Dendritic cell treated with granulocyte-macrophage colony-stimulating factor and Interleukin-4, amounts not matched to agents 40 ng/mL and 50 ng/mL, for 4 days (primary cell): ENCODE measurements around the gene FAM110A.
"Not testable (repeated sequence)": the region's sequence is repeated elsewhere in the genome, so short reads cannot be mapped to it uniquely, and the experiment has no call there.

ENCODE experiments used
- H3K27ac Mint-ChIP-seq: one replicate; pipeline ENCODE4 v1.8.0; 2022; ENCODE audit warnings: mild to moderate bottlenecking, mixed read lengths
- H3K27me3 Mint-ChIP-seq: one replicate; pipeline ENCODE4 v1.8.0; 2022; ENCODE audit warnings: mild to moderate bottlenecking, mixed read lengths
- H3K36me3 Mint-ChIP-seq: one replicate; pipeline ENCODE4 v1.8.0; 2022; ENCODE audit warnings: low read depth, mixed read lengths
- H3K4me1 Mint-ChIP-seq: one replicate; pipeline ENCODE4 v1.8.0; 2022; ENCODE audit warnings: low read depth, mixed read lengths
- H3K4me3 Mint-ChIP-seq: one replicate; pipeline ENCODE4 v1.8.0; 2022; ENCODE audit warnings: mild to moderate bottlenecking, moderate library complexity, mixed read lengths
- H3K9me3 Mint-ChIP-seq: one replicate; pipeline ENCODE4 v1.8.0; 2022; ENCODE audit warnings: mixed read lengths
- intact Hi-C: fragments of 100-400 bp; cut with micrococcal nuclease; formaldehyde crosslinking; loops from one replicate; pipeline ENCODE4 v1.15.0; 2022

Gene FAM110A

DNA sequence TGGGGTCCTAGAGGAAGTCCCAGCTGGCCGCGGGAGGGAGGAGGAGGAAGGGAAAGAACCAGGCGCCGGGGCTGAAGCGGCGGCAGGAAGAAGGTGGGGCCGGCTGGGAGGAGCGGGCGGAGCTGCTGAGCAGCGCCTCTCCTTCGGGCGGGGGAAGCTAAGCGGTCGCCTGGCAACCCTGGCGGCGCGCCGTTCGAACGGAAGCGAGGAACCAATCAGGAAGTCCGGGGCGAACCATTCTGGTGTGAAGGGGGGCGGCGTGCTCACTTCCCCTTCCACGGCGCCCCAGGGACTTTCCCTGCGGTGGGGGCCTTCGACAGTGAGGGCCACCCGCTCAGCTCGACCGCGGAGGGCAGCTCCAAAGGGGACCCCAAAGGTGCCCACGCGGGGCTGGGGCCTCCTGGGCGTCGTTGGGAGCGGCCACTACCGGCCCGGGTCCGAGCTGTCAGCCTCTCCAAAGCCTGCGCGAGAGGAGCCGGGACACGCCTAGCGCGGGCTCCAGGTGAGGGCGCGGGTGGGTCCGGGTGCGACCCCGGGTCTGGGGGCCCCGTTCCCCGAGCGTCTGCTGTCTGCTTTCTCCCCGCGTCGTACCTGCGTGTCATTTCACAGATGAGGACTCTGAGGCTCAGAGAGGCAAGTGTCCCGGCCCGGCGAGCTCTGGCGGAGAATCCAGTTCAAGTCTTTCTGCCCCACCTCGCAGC is at the start of gene FAM110A:
TSS of gene FAM110A (plus strand) at position 266 of the 701 bp plus-strand sequence. CDS start 11,090 bp downstream, outside the sequence.
- H3K27ac Mint-ChIP-seq, result peak within 1 kb of the TSS; percentile 96
- H3K27me3 Mint-ChIP-seq, result no peaks in the 10 kb centered on the region
- peak within 1 kb of the TSS; percentile 96 for H3K4me3 Mint-ChIP-seq
- intact Hi-C loops, result loop anchor here (5.0 kb wide), 2 partner anchors 181 to 284 kb away; partner anchors contain the start of genes PSMF1 and SRXN1
- H3K9me3 Mint-ChIP-seq, result no peaks in the 10 kb centered on the region
- peaks cover 53% of the 10 kb centered on the region for H3K4me1 Mint-ChIP-seq
- H3K36me3 Mint-ChIP-seq, result peaks cover 34% of the 10 kb centered on the region

DNA sequence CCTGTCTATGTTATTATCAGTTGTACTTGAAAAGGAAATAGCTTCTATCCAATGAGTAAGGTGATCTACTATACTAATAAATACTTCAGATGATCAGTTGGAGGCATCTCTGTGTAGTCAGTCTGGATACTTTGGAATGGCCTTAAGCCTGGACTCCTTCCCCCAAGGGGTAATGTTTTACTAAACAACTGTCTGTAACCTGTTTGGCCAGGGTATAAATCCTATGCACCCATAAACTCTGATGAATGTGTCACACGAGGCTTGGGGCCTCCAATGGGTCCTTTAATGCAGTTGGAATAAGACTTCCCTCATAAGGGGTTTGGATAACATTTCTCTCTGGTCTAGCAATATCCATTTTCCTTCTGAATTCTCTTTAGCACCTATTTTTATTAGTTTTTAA is 45.7 kb upstream of the FAM110A start:
- Mint-ChIP-seq H3K4me1 (no peaks in the 10 kb centered on the region), H3K27ac (no peak overlapping the region), H3K36me3 (no peaks in the 10 kb centered on the region), H3K9me3 (peaks cover 38% of the 10 kb centered on the region), H3K27me3 (peaks cover 10% of the 10 kb centered on the region), H3K4me3 (no peak overlapping the region)
- intact Hi-C loops, result no loop called here

- Mint-ChIP-seq H3K27ac (no peak overlapping the region), H3K27me3 (peaks cover 10% of the 10 kb centered on the region), H3K4me1 (no peaks in the 10 kb centered on the region), H3K9me3 (peaks cover 26% of the 10 kb centered on the region), H3K4me3 (no peak overlapping the region), H3K36me3 (no peaks in the 10 kb centered on the region)
- intact Hi-C loops, result no loop called here
Measured at GRCh38 chr20:791056-791455, 42.5 kb upstream of the FAM110A start.

GRCh38 chr20:792248-792647 is 41.3 kb upstream of the FAM110A start:
- no peak overlapping the region for H3K27ac Mint-ChIP-seq
- intact Hi-C loops, result no loop called here

DNA sequence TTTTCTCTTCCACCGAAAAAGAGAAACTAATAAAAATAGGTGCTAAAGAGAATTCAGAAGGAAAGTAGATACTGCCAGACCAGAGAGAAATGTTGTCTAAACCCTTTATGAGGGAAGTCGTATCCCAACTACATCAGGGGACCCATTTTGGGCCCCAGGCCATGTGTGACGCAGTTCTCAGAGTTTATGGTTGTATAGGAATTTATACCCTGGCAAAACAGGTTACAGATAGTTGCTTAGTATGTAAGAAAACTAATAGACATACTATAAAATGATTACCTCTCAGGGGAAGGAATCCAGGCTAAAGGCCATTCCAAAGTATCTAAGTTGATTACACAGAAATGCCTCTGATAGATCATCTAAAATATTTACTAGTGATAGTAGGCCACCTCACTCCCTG is 36.6 kb upstream of the FAM110A start:
- H3K36me3 Mint-ChIP-seq, result no peaks in the 10 kb centered on the region
- H3K27me3 Mint-ChIP-seq, result peaks cover 5% of the 10 kb centered on the region
- intact Hi-C loops, result no loop called here
- H3K27ac Mint-ChIP-seq, result no peak overlapping the region
- no peak overlapping the region for H3K4me3 Mint-ChIP-seq
- H3K4me1 Mint-ChIP-seq, result no peaks in the 10 kb centered on the region
- peaks cover 21% of the 10 kb centered on the region for H3K9me3 Mint-ChIP-seq

More at GRCh38 chr20:792248-792647, 41.3 kb upstream of the FAM110A start:
- no peaks in the 10 kb centered on the region for H3K4me1 Mint-ChIP-seq
- no peak overlapping the region for H3K4me3 Mint-ChIP-seq
- no peaks in the 10 kb centered on the region for H3K36me3 Mint-ChIP-seq
- peaks cover 26% of the 10 kb centered on the region for H3K9me3 Mint-ChIP-seq
- peaks cover 10% of the 10 kb centered on the region for H3K27me3 Mint-ChIP-seq

- H3K9me3 Mint-ChIP-seq, H3K27me3 Mint-ChIP-seq, H3K4me1 Mint-ChIP-seq, H3K36me3 Mint-ChIP-seq, intact Hi-C loops, H3K4me3 Mint-ChIP-seq, H3K27ac Mint-ChIP-seq: not testable (repeated sequence)
Measured at GRCh38 chr20:798746-799145, 34.8 kb upstream of the FAM110A start.

GRCh38 chr20:800026-800425 is 33.5 kb upstream of the FAM110A start:
- H3K27ac Mint-ChIP-seq, H3K36me3 Mint-ChIP-seq, intact Hi-C loops, H3K9me3 Mint-ChIP-seq, H3K4me1 Mint-ChIP-seq, H3K4me3 Mint-ChIP-seq: not testable (repeated sequence)
- peaks cover 10% of the 10 kb centered on the region for H3K27me3 Mint-ChIP-seq

GRCh38 chr20:801678-802077 is 31.8 kb upstream of the FAM110A start:
- peaks cover 11% of the 10 kb centered on the region for H3K9me3 Mint-ChIP-seq
- H3K4me3 Mint-ChIP-seq, result no peak overlapping the region

DNA sequence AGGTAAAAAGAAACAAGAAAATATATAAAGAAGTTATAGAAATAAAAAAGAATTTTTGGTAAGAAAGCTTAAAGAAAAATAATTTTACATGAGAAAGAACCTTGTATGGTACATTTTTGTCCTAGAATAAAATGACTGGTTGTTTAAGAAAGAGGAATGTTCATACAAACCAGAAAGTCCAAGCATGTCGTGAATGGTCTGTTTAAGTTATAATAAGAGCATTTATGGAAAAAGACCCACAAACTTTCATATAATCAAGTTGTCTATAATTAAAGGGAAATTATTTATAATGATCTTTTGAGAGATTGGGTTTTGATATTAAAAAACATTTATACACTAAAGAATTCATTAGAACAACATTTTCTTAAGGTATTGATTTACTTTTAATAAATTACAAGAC is 27.8 kb upstream of the FAM110A start:
- Mint-ChIP-seq H3K36me3 (no peaks in the 10 kb centered on the region), H3K9me3 (peaks cover 13% of the 10 kb centered on the region), H3K27me3 (peaks cover 18% of the 10 kb centered on the region), H3K27ac (no peak overlapping the region), H3K4me1 (no peaks in the 10 kb centered on the region), H3K4me3 (no peak overlapping the region)
- intact Hi-C loops, result no loop called here

More at GRCh38 chr20:801678-802077, 31.8 kb upstream of the FAM110A start:
- Mint-ChIP-seq H3K36me3 (no peaks in the 10 kb centered on the region), H3K27ac (no peak overlapping the region), H3K27me3 (peaks cover 10% of the 10 kb centered on the region), H3K4me1 (no peaks in the 10 kb centered on the region)
- intact Hi-C loops, result no loop called here

GRCh38 chr20:811776-812434 is 21.6 kb upstream of the FAM110A start:
- not testable (repeated sequence) for H3K36me3 Mint-ChIP-seq, H3K4me1 Mint-ChIP-seq, H3K27ac Mint-ChIP-seq, H3K9me3 Mint-ChIP-seq, H3K4me3 Mint-ChIP-seq
- H3K27me3 Mint-ChIP-seq, result peaks cover 19% of the 10 kb centered on the region
- intact Hi-C loops, result loop anchor here (10.0 kb wide), 1 partner anchor 393 kb away; the partner anchor contains the start of gene C20orf202

DNA sequence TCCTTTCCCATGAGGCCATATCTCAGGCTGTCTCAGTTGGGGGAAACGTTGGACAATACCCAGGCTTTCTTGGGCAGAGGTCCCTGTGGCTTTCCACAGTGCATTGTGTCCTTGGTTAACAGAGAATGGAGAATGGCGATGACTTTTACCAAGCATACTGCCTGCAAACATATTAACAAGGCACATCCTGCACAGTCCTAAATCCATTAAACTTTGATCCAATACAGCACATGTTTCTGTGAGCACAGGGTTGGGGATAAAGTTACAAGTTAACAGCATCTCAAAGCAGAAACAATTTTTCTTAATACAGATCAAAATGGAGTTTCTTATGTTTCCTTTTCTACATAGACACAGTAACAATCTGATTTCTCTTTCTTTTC is 21.1 kb upstream of the FAM110A start:
- H3K27ac Mint-ChIP-seq, H3K9me3 Mint-ChIP-seq, H3K4me3 Mint-ChIP-seq, H3K36me3 Mint-ChIP-seq, H3K4me1 Mint-ChIP-seq: not testable (repeated sequence)
- intact Hi-C loops, result loop anchor here (10.0 kb wide), 1 partner anchor 392 kb away; the partner anchor contains the start of gene C20orf202
- peaks cover 19% of the 10 kb centered on the region for H3K27me3 Mint-ChIP-seq

DNA sequence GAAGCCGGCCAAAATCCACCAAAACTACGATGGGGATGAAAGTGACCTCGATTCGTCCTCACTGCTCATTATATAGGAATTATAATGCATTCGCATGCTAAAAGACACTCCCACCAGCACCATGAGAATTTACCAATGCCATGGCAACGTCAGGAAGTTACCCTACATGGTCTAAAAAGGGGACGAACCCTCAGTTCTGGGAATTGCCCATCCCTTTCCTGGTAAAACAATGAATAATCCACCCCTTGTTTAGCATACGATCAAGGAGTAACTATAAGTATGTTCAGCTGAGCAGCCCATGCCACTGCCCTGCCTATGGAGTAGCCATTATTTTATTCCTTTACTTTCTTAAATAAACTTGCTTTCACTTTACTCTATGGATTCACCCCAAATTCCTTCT is 20.1 kb upstream of the FAM110A start:
- H3K4me1 Mint-ChIP-seq, result no peaks in the 10 kb centered on the region
- intact Hi-C loops, result loop anchor here (10.0 kb wide), 1 partner anchor 391 kb away; the partner anchor contains the start of gene C20orf202
- H3K27me3 Mint-ChIP-seq, result peaks cover 24% of the 10 kb centered on the region
- H3K27ac Mint-ChIP-seq, result no peak overlapping the region
- no peaks in the 10 kb centered on the region for H3K36me3 Mint-ChIP-seq
- no peak overlapping the region for H3K4me3 Mint-ChIP-seq
- no peaks in the 10 kb centered on the region for H3K9me3 Mint-ChIP-seq

GRCh38 chr20:815226-815625 is 18.3 kb upstream of the FAM110A start:
- Mint-ChIP-seq H3K4me1 (peaks cover 8% of the 10 kb centered on the region), H3K27me3 (peaks cover 25% of the 10 kb centered on the region), H3K27ac (no peak overlapping the region), H3K4me3 (no peak overlapping the region), H3K36me3 (no peaks in the 10 kb centered on the region), H3K9me3 (no peaks in the 10 kb centered on the region)
- intact Hi-C loops, result loop anchor here (5.0 to 10.0 kb wide), 2 partner anchors 157 to 390 kb away; partner anchors contain the start of gene C20orf202

DNA sequence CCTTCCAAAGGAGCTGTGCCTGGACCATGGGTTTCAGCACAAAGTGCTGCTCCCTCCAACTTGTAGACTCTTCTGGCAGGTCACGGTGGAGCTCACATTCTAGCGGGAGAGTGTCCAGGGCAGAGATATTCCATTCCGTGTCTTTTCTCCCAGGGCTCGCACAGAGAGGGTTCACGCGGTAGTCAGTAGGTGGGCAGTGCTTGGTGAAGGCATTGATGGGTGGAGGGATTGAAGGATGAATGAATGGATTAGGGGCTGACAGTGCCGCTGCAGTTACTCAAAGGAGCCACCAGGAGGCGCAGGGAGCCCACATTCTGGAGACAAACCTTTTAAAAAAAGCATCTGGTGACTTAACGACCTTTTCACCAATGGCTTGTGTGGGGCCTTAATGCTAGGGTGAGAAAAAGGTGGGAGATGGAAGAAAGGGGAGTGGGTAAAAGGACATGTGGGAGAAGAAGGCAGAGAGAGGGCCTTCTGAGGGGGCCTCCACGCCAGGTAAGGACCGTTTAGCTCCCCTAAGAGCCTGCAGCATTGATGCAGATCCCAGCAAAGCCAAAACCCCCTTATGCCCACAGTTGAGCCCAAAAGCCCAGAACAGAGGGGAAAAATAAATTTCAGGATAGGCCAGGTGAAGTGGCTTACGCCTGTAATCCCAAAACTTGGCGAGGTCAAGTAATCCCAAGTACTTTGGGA is 17.5 kb upstream of the FAM110A start:
- Mint-ChIP-seq H3K9me3 (no peaks in the 10 kb centered on the region), H3K4me1 (peaks cover 8% of the 10 kb centered on the region), H3K27ac (no peak overlapping the region), H3K4me3 (no peak overlapping the region), H3K36me3 (no peaks in the 10 kb centered on the region), H3K27me3 (peaks cover 24% of the 10 kb centered on the region)
- intact Hi-C loops, result loop anchor here (1.0 to 10.0 kb wide), 4 partner anchors 140 to 389 kb away; partner anchors contain the start of gene C20orf202
